IMR-90 (cell line): ENCODE results near the gene NUP58.

ENCODE experiments used
- BHLHE40 ChIP-seq: fragments of 150-350 bp; IDR thresholded peaks from 2 replicates; pipeline ENCODE4 v1.6.1; 2016; ENCODE audit warnings: mild to moderate bottlenecking, low read depth, low read length
- CEBPB ChIP-seq: IDR thresholded peaks from 2 replicates; pipeline ENCODE4 v1.6.1; 2012; ENCODE audit warnings: low read depth, low read length, improper control_type of control experiment
- CTCF ChIP-seq: conservative IDR thresholded peaks from 2 replicates; pipeline ENCODE4 v1.5.1; 2012; ENCODE audit warnings: mild to moderate bottlenecking, low read depth, low read length, improper control_type of control experiment
- ELK1 ChIP-seq: fragments of 150-350 bp; IDR thresholded peaks from 2 replicates; pipeline ENCODE4 v1.6.1; 2016; ENCODE audit warnings: low read depth, mild to moderate bottlenecking, low read length, moderate library complexity, borderline replicate concordance
- FOS ChIP-seq: fragments of 150-350 bp; IDR thresholded peaks from 2 replicates; pipeline ENCODE4 v1.6.1; 2016; ENCODE audit warnings: low read depth, low read length
- MAZ ChIP-seq: IDR thresholded peaks from 2 replicates; pipeline ENCODE4 v1.6.1; 2012; ENCODE audit warnings: low read depth, mild to moderate bottlenecking, low read length, improper control_type of control experiment, moderate library complexity, borderline replicate concordance
- POLR2A ChIP-seq: IDR thresholded peaks from 2 replicates; pipeline ENCODE4 v1.6.1; 2012; ENCODE audit warnings: mild to moderate bottlenecking, low read depth, low read length
- RAD21 ChIP-seq: IDR thresholded peaks from 2 replicates; pipeline ENCODE4 v1.6.1; 2012; ENCODE audit warnings: low read length, improper control_type of control experiment
- RCOR1 ChIP-seq: IDR thresholded peaks from 2 replicates; pipeline ENCODE4 v1.6.1; 2012; ENCODE audit warnings: mild to moderate bottlenecking, low read length, improper control_type of control experiment; ENCODE audit not compliant: insufficient replicate concordance
- RFX5 ChIP-seq: IDR thresholded peaks from 2 replicates; pipeline ENCODE4 v1.8.0; 2012; ENCODE audit warnings: low read depth, mild to moderate bottlenecking, low read length, moderate library complexity
- SMC3 ChIP-seq: fragments of 150-350 bp; IDR thresholded peaks from 2 replicates; pipeline ENCODE4 v1.6.1; 2016; ENCODE audit warnings: low read depth, mild to moderate bottlenecking, antibody characterized with exemption, low read length, moderate library complexity
- USF2 ChIP-seq: fragments of 150-350 bp; IDR thresholded peaks from 2 replicates; pipeline ENCODE4 v1.6.1; 2017; ENCODE audit warnings: mild to moderate bottlenecking, antibody characterized with exemption, low read length, low read depth

GRCh38 chr13:25288966-25289365 is 12.5 kb upstream of the NUP58 start:
- TF ChIP-seq CTCF = no peak
- no peak for TF ChIP-seq RCOR1
- no peak for TF ChIP-seq FOS
- no peak for TF ChIP-seq POLR2A
- TF ChIP-seq ELK1 = no peak
- TF ChIP-seq RFX5 = no peak
- no peak for TF ChIP-seq MAZ
- TF ChIP-seq SMC3 = no peak
- no peak for TF ChIP-seq RAD21
- no peak for TF ChIP-seq USF2
- no peak for TF ChIP-seq BHLHE40
- no peak for TF ChIP-seq CEBPB
